Heart left ventricle (tissue), 16 donors: Measurements from ENCODE around the gene FILIP1. TPM values are rescaled to one million over a fixed set of nuclear protein-coding genes. Genes with fewer than 3 reads are reported as not detected.

Experiments
- ATAC-seq, 4 donors: fragments of 200-7000 bp; cut with Tn5 transposase; one replicate each; pipeline ENCODE4 v1.9.1; 2020 to 2022; ENCODE audit warnings: moderate library complexity in 4 of 4, mild to moderate bottlenecking in 3 of 4, moderate number of reproducible peaks in 1 of 4
- DNase-seq, 5 donors: peaks; one replicate each; pipeline ENCODE4 v3.0.0-alpha.2; 2020
- H3K27ac ChIP-seq, 12 donors: fragments of 200-600 bp; sonication (generic) in 4 of 12; one replicate each; pipeline versions ENCODE4 v1.5.0 to v1.8.0; 2016 to 2022; ENCODE audit warnings: mild to moderate bottlenecking in 2 of 12
- H3K27me3 ChIP-seq, 9 donors: fragments of 200-600 bp; sonication (generic) in 2 of 9; one replicate each; pipeline versions ENCODE4 v1.5.1 to v1.8.0; 2016 to 2022; ENCODE audit warnings: mild to moderate bottlenecking in 3 of 9
- H3K36me3 ChIP-seq, 9 donors: fragments of 200-600 bp; sonication (generic) in 2 of 9; one replicate each; pipeline versions ENCODE4 v1.5.0 to v1.8.0; 2018 to 2022; ENCODE audit warnings: mild to moderate bottlenecking in 2 of 9
- H3K4me1 ChIP-seq, 12 donors: fragments of 200-600 bp; sonication (generic) in 4 of 12; one replicate each; pipeline versions ENCODE4 v1.5.0 to v1.8.0; 2016 to 2022; ENCODE audit warnings: mild to moderate bottlenecking in 3 of 12
- H3K4me3 ChIP-seq, 12 donors: fragments of 200-600 bp; sonication (generic) in 4 of 12; one replicate each; pipeline versions ENCODE4 v1.5.0 to v1.8.0; 2017 to 2022; ENCODE audit warnings: mild to moderate bottlenecking in 9 of 12, moderate library complexity in 4 of 12
- H3K9me3 ChIP-seq, 12 donors: fragments of 200-600 bp; sonication (generic) in 4 of 12; one replicate each; pipeline versions ENCODE4 v1.5.0 to v1.8.0; 2016 to 2022; ENCODE audit warnings: mild to moderate bottlenecking in 1 of 12
- POLR2A ChIP-seq, 2 donors: fragments of 450-650 bp; IDR thresholded peaks; one replicate each; pipeline ENCODE4 v1.6.1; 2017; ENCODE audit warnings: antibody characterized with exemption in 2 of 2, mild to moderate bottlenecking in 2 of 2, moderate library complexity in 2 of 2
- WGBS, 4 donors: extraction: QIAGEN DNeasy Blood & Tissue Kit in 2 of 4; methylation state at CpG; one replicate each; pipeline versions ENCODE4 v1.1.5 to v1.1.7; 2013 to 2018; 5-methylcytosine and 5-hydroxymethylcytosine counted together
- intact Hi-C, 10 donors: fragments of 100-400 bp; cut with DNase I; formaldehyde crosslinking; loops; one replicate each; pipeline versions ENCODE4 v1.11.1 to v1.14.2; 2022
- polyA plus RNA-seq, 2 donors: library from polyadenylated mRNA; stranded (reverse); fragments of 200-250 nt; gene quantifications; one replicate each; pipeline ENCODE4 v1.2.3, GENCODE V29; 2013
- total RNA-seq, 9 donors: library from RNA; depleted of rRNA in 2 of 9; stranded (reverse); fragments of >200 nt in 2 of 9; fragmentation: NEBNext Ultra II Directional in 3 of 9; extraction: Animal tissue kit (Norgen Biotek cat#: 25700) in 3 of 9; gene quantifications; one replicate each; pipeline versions ENCODE4 v1.1.0 to v1.2.4, GENCODE V29; 2016 to 2023
- TF ChIP-seq, protein P1 (sequence below), 12 donors: fragments of 200-600 bp; sonication (generic) in 4 of 12; IDR thresholded peaks; one replicate each; pipeline versions ENCODE4 v1.5.0 to v1.8.0; 2018 to 2022; ENCODE audit warnings: antibody characterized with exemption in 12 of 12, mild to moderate bottlenecking in 5 of 12
- donor health status: ischemic (EF 13 %, LVEDD 7.1; RV severe dilation, severe dysfunction).
- donor health status: healthy with polysubstance abuse.
- donor health status: DM: no; HTN: yes; CAD: no.
- donor health status: DM: no; HTN: no; CAD: no.
- donor health status: ischemic (EF 25% LVEDD 6.9; RV normal size, moderate dysfunction).
- donor health status: ischemic (EF 25% LVEDD 5.7; RV mildly dilated, moderate dysfunction).
- donor health status: healthy.
- donor health status: DM: yes; HTN: yes; CAD: no.
- donor health status: ischemic (EF 35%, LVEDD 5.7; RV mildly dilated, moderate dysfunction).
- donor health status: nonischemic (EF 11% LVEDD 7.7; RV severe dilation, severe dysfunction).
- donor health status: DM: yes; HTN: yes; CAD: no.
- donor health status: PGD.
- donor health status: ischemic (EF 29% LVEDD 5.4; RV normal size, mild dysfunction).
- donor health status: nonischemic (EF 23%, LVEDD 6.1; RV moderate dilation, normal function).

FILIP1 gene
- total and polyA plus RNA-seq, 11 donors: 49.2 to 230 (median 158) TPM

DNA sequence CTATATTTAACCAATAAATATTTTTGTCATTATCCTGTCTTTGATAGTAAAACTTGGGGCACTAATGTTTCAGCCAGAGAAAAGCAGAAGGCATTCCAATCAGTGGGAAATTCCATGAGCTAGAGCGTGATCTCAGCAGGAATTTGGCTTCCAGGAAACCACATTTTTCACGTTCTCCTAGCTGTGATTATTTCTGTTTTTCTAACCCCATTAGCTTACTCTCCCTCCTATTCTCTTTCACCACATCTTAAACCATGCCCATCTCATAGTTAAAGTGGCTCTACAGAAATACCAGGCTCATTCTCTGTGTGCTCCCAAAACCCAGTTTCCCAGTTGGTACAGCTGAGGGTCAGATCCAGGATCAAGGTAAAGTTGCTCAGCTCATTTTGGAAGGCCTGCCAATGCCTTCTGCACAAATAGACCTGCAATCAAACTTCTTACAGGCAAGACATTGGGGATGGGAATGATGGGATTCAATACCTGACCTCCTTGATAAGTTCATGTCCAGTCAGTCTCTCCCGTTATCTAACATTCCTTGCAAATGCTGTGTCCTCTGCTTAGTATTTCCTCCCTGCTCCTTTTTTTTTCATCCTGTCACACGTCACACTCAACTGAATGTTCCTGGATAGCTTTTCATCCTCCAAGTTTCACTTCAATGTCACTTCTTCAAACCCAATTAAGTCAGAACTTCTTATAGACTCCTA, 175.9 kb downstream of the FILIP1 start:
- TF ChIP-seq POLR2A (IDR thresholded peaks at IDR 0.05): no peak
- TF ChIP-seq, protein P1, sequence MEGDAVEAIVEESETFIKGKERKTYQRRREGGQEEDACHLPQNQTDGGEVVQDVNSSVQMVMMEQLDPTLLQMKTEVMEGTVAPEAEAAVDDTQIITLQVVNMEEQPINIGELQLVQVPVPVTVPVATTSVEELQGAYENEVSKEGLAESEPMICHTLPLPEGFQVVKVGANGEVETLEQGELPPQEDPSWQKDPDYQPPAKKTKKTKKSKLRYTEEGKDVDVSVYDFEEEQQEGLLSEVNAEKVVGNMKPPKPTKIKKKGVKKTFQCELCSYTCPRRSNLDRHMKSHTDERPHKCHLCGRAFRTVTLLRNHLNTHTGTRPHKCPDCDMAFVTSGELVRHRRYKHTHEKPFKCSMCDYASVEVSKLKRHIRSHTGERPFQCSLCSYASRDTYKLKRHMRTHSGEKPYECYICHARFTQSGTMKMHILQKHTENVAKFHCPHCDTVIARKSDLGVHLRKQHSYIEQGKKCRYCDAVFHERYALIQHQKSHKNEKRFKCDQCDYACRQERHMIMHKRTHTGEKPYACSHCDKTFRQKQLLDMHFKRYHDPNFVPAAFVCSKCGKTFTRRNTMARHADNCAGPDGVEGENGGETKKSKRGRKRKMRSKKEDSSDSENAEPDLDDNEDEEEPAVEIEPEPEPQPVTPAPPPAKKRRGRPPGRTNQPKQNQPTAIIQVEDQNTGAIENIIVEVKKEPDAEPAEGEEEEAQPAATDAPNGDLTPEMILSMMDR (IDR thresholded peaks at IDR 0.05): no peak
- WGBS, 4 donors: 12 to 24% (median 20%) methylated on average over 4 of the region's 4 CpGs
- no peaks in the 10 kb centered on the region for H3K9me3 ChIP-seq
- intact Hi-C loops: no loop called here
- DNase-seq (no peak), ATAC-seq (peak; percentile 12 to 62 (median 60))
- H3K4me1 ChIP-seq: peaks cover 0 to 31% (median 16%) of the 10 kb centered on the region in 12 donors
- H3K4me3 ChIP-seq: no peak overlapping the region
- H3K27ac ChIP-seq: peak overlapping the region in 9 of 12 donors; percentile 4 to 56 (median 28)
- H3K36me3 ChIP-seq: peaks cover 0 to 27% (median 15%) of the 10 kb centered on the region in 9 donors
- no peaks in the 10 kb centered on the region for H3K27me3 ChIP-seq

DNA sequence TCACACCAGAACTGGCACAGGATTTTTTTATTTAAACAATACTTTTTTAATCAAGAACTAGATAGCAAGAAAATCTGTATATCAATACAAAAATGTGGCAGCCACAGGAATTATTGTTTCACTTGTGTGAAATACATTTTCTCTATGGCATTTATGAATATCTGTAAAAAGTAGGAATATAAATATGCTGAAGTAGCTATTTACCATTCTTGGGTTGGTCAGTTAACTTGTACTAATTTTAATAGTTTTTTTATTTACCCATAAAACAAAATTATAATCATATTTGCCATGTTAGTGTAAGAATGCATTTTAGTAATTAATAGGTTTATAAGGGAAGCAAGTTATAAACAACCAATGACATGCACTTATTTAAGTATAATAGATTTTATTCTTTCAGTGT, 177.6 kb downstream of the FILIP1 start:
- H3K27ac ChIP-seq: no peak overlapping the region
- ATAC-seq (no peak), DNase-seq (no peak)
- intact Hi-C loops: no loop called here
- H3K4me3 ChIP-seq: no peak overlapping the region
- H3K27me3 ChIP-seq: no peaks in the 10 kb centered on the region
- H3K4me1 ChIP-seq: peaks cover 0 to 37% (median 16%) of the 10 kb centered on the region in 12 donors
- TF ChIP-seq POLR2A (IDR thresholded peaks at IDR 0.05): no peak
- TF ChIP-seq, protein P1 (IDR thresholded peaks at IDR 0.05): no peak
- H3K36me3 ChIP-seq: peaks cover 0 to 44% (median 22%) of the 10 kb centered on the region in 9 donors
- H3K9me3 ChIP-seq: no peaks in the 10 kb centered on the region

DNA sequence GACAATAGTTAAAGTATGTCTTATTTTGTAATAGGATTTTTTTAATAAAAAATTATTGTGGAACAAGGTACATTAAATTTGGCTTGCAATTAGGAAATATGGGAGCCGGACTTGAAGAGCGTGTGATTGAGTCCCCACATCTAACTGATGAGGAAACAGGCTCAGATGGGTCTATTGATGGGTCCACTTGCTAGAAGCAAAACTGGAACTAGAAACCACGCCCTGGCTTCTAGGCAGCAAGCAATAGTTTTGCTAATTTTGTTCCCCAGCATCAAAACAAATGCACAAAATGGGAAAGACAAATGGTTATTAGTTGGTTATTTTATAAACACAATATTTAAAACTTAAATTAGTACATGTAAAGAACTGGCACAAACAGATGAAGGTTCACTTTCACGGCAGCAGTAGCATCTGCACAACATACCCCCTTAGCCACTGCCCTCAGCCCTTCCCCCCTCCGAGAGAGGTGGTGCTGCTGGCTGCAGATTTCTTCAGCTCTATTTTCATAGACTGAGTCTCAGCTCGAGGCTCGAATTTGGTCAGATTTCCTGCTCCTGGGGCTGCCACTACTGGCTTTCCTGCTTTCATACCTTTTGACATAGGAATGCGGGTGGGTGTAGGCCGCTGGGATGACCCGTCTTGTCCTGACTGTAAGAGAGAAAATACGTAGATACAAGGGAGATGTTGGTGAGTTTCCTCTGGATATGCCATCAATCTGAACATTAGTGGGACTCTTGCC, 185.2 kb downstream of the FILIP1 start:
- DNase-seq (no peak), ATAC-seq (peak in 1 of 4 donors; percentile 28)
- Histone ChIP-seq H3K4me1 (peaks cover 0 to 34% (median 0%) of the 10 kb centered on the region in 12 donors), H3K36me3 (peaks cover 0 to 55% (median 12%) of the 10 kb centered on the region in 9 donors), H3K27ac (no peak overlapping the region), H3K27me3 (no peaks in the 10 kb centered on the region), H3K9me3 (no peaks in the 10 kb centered on the region), H3K4me3 (no peak overlapping the region)
- intact Hi-C loops: loop anchor here in 2 of 10 donors (5.0 kb wide), 1 partner anchor 39 kb away; no protein-coding TSS in a partner anchor
- 72 to 77% (median 75%) methylated on average over 11 of the region's 11 CpGs for WGBS, 4 donors
- TF ChIP-seq, protein P1 (IDR thresholded peaks at IDR 0.05): no peak
- no peak for TF ChIP-seq POLR2A (IDR thresholded peaks at IDR 0.05)

DNA sequence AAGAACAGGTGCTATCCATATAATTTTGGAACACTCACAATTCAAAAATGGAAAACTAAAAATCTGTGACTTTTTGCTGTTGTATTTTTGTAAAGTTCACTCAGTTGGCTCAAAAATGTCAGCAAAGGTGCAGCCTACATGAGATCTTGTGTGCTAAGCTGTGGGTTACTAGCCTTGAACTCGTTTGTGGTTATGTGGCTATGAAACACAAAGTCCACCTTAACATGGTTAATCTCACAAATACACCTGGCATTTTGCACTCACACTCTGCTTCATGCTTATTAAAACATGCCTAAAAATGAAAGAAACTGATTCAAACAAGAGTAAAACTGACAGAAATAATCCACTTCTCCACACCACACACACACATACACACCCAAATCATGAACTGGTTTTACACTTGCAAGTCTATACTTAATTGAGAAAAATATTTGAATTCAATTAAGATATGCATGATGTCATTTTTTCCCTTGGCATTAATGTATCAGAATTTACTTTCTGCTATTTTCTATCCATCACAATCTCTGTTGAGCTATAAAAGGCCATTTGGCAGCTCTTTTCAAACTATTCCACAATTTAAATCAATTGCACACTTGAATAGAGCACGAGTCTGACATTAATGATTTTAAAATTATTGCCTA, 186.1 kb downstream of the FILIP1 start:
- 75 to 79% (median 77%) methylated on average over 2 of the region's 2 CpGs for WGBS, 4 donors
- Histone ChIP-seq H3K27me3 (no peaks in the 10 kb centered on the region), H3K4me3 (no peak overlapping the region), H3K27ac (no peak overlapping the region), H3K4me1 (peaks cover 0 to 27% (median 0%) of the 10 kb centered on the region in 12 donors), H3K36me3 (peaks cover 0 to 46% (median 6%) of the 10 kb centered on the region in 9 donors), H3K9me3 (no peaks in the 10 kb centered on the region)
- TF ChIP-seq POLR2A (IDR thresholded peaks at IDR 0.05): no peak
- TF ChIP-seq, protein P1 (IDR thresholded peaks at IDR 0.05): no peak
- DNase-seq: no peak
- no peak for ATAC-seq
- intact Hi-C loops: loop anchor here in 2 of 10 donors (5.0 kb wide), 1 partner anchor 40 kb away; no protein-coding TSS in a partner anchor
